NCI-H2107 treated with DMSO at 0.1 percent for 48 hours (cell line): Measurements from ENCODE around the gene DSCAML1.

Experiments
- DNase-seq: peaks from one replicate; lab custom pipeline; 2025; ENCODE audit not compliant: unreplicated experiment; lab: John Stamatoyannopoulos, UW

Gene DSCAML1

DNA sequence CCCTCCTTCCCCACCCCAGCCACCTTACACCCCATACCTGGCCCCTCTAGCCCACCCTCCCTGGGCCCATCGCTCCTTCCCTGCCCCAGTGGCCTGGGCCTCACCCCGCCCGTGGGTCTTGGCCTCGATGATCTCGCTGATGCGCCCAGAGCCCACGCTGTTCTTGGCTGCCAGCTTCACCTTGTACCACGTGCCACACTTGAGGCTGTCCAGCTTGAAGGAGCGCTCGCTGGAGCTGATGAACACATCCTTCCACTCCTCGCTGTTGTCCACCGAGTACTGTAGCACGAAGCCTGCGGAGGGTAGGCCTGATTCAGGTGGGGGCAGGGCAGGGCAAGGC, 359.3 kb downstream of the DSCAML1 start:
- no peak for DNase-seq

DNA sequence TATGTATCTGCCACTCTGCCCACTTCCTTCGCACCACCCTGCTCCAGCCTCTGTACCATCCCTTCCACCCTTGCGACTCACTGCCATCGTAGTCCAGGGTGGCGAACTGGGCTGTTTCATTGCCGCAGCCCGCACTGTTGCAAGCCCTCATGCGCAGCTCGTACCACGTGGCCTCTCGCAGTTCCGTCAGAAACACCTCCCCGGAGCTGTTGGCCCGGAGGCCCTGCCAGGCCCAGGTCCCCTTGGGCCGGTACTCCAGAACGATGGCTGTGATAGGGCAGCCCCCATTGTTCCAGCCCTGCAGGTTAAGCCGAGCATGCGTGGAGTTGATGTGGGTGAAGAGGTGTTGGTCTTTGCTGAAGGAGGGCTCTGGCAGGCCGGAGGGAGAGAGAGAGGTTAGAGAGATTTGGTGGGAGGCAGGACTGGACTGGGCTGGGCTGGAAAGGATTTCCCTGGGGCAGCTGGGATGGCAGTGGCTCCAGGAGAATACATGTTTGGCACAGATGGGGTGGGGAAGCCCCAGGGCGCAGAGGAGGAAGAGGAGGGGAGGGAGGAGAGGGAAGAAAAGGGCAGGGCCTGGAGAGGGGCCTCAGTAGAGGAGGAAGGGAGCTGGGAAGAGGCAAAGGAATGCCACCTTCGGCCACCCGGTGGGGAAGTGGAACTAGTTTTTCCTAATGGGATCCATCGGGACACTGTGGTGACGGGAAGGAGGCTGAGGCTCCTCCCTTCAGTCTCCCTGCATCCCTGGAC, 359.8 kb downstream of the DSCAML1 start:
- no peak for DNase-seq

DNA sequence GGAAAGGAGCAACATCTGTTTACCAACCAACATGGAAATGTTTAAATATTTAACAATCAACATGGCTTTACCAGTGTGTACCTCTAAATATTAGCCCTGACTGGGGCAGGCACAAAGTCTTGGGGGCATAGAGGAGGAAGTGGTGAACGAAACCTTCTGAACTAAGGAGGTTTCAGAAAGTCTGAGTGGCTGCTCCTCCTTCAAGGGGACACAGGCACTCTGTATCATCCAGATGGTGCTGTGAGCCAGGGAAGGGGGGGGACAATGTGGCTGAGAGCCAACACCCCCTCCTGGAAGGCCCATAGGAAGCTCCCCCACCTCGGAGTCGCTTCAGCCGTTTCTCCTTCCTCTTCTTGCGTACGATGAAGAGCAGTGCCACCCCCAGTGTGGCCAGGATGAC, 361.7 kb downstream of the DSCAML1 start:
- DNase-seq: no peak

DNA sequence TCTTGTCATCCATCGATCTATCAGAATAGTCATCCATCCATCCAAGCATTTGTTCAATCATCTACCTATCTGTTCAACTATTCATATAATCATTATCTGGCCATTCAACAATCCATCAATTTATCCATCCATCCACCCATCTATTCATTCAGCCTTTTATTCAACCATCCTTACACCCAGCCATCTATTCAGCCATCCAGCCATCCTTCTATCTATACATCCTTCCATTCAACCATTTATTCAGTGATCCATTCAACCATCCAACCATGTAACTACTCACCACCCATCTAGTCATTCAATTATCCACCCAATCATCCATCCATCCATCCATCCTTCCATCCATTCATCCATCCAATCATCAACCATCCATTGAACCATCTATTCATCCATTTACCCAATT, 362.5 kb downstream of the DSCAML1 start:
- no peak for DNase-seq

DNA sequence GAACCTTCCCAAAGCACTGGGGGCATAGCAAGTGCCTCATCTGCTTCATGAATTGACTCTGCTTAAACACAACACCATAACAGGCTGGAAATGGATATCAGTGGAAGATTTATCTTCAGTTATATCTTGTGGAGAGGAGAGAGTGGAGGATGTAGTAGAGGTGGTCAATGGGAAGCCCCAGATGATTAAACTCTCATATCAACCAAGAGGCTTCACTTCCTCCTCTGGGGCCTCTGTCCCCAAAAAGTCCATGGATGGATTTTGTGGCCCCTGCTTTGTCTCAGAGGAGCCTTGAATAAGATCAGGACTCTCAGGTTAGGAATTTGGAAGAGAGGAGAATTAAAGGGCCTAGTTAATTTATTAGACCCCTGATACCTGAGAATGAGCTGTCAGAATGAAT, 363.3 kb downstream of the DSCAML1 start:
- DNase-seq: no peak

DNA sequence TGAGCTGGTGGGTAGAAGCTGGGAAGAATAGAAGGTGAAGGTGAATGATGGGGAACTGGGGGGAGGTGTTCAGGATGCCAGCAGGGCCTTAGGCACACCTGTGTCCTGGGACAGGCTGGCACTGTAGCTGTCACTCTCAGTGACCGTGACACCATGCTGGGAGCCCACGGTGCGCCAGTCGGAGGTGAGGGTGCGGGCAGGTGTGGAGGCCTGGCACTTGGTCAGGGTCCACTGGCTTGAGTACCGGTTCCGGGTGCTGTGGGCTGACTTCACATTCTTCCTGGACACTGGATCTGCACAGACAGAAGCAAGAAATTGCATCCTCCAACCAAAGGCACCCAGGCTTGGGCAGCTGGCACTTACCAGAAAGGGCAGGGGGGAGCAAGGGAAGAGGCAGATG, 365.6 kb downstream of the DSCAML1 start:
- DNase-seq: no peak

DNA sequence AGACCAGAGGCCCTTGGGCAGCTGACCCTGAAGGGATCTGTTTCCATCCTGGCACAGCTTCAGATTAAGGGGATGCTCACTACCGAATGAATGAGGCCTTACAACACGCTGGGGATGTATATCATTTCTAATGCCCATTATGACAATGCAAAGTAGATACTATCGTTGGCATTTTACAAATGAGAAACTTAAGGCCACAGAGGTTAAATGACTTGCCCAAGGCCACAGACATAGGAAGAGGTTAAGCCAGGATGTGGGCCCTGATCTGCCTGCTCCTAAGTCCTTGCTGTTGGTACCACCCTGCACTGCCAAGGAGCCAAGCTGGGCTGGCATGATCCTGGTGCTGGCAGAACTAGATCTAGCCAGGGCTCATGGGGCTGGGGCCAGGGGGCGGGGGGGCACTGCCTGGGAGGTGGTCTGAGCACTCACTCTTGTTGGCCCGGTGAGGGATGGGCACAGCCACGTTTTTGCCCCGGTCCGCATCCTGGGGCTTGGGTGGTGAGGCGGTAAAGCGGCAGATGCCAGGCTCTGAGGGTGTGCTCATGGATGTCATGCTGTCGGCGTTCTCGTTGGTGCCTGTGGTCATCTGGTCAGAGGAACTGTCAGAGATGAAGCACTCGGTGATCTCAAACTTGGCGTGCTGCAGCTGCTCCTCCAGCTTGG, 366.6 kb downstream of the DSCAML1 start:
- DNase-seq: no peak

DNA sequence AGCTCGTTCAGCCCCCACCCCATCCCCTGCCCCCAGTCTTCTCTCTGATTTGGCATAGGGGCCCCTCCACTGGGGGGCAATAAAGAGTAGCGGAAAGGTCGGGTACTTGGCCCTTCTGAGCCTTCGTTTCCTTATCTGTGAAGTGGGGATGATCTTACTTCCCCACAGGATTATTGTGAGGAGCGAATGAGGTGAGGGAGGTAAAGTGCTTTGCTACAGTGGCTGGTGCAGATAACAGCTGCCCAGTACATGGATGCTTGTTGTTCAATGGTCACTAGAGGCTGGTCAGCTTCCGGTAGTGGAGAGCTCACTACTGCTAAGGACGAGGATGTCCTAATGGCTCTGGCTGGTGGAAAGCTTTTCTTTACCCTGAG, 368.2 kb downstream of the DSCAML1 start:
- no peak for DNase-seq

DNA sequence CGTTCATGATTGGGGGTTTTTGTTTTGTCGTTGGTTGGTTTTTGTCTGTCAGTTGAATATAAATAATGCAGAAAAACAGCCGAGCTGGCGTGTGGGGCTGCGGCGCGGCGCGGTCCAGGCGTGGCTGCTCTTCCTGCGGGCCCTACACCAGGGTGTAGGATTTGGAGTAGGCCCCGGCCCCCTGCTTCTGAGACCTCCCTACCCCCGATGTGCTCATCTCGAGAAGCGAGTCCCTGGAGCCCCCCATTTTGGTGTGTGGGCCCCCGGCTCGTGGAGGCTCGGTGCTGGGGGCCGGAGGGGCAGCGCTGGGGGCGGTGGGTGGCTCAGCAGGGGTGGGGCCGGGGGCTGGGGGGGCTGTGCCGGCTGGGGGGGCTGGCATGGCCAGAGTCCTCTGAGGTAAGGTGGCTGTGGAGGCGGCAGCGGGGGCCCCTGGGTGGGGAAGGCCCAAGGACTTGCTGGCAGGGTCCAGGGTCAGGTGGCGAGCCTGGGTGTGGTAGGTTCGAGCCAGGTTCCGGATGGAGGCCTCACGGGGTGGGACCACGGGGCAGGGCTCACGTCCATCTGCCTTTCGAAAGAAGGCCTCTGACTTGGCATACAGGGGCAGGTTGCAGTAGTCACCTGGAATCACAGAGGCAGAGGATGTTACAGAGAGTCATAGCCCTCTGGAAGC, 368.7 kb downstream of the DSCAML1 start:
- DNase-seq: no peak

DNA sequence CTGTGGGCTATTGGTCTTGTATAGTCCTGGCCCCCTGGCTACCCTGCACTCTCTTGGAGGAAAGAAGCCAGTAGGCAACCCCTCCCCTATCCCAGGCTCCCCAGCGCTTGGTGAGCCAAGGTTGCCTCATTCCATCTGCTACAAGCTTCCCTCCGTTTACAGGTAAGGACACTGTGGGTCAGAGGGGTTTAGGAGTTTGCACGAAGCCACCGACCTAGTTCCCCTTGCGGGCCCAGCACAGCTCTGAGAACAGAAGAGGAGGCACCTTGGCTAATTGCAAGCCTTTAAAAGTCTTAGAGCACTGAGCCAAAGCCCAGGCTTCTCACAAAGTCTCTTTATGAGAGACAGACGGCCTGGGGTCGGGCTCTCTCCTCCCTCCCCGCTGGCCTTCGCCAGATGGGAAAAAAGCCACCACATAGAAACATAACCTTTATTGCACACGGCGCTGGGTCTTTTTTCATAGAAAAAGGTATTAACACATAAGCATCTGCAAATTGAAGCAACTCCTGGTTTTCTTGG, 369.6 kb downstream of the DSCAML1 start:
- no peak for DNase-seq

DNA sequence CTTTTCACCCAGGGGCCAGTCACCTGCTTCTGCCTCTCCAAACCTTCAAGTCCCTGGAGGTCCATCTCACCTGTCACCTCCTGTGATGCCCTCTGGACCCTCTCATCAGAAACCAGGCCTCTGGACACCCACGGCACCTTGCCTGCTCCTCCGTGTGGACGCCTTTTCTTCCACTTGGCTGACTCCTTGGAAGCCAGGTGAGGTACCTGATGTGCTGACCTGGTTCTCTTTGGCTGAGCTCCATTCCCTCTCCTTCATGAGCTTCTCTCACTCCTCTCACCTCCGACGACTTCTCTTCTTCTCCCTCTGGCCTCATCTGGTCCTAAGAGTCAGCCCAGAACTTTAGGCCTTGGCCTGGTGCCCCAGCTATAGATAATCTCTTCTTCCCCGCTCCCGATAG, 370.1 kb downstream of the DSCAML1 start:
- DNase-seq: no peak

DNA sequence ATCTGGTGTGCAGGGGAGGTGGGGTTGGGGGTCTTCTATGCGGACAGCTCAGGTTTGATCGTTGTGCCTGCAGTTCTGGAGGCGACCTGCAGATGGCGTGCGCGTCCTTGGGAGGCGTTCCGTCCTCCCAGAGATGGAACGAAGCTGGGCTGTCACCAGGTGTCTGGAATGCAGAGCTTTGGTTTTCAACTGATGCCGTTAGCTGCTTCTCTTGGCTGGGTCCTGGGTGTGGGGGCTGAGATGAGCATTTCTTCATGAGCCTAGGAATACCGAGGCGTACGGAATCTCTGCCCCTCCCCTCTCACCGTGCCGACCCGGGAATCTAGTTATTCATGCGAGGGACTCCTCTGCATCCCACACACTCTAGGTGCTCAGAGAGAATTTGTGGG, 370.7 kb downstream of the DSCAML1 start:
- peak; percentile 65 for DNase-seq

DNA sequence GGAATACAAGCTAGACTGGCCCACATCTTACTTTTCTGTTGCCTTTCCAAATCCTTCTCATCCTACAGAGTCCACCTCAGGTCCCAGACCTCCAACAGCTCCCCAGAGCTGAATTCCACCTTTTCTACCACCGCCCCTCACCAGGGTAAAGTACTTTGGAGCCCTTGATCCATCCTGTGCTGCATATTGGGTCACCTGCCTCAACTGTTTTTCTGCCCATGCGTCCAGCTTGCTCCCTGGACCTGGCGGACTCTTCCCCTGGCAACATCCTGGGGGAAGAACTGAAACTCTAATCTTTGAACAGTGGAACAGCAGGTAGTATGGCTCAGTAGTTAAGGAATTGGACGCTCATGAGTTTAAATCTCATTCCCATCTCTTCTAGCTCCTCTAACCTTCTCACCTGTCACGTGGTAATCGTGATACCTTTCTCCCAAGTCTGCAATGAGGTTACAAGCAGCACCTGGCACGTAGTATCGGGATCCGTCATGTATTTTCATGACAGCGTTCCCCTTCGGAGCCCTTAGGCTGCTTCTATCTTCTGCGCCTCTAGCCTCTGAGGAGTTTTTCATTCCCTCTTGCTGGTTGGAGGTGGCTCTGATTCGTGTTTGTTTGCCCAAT, 371.2 kb downstream of the DSCAML1 start:
- DNase-seq: no peak

DNA sequence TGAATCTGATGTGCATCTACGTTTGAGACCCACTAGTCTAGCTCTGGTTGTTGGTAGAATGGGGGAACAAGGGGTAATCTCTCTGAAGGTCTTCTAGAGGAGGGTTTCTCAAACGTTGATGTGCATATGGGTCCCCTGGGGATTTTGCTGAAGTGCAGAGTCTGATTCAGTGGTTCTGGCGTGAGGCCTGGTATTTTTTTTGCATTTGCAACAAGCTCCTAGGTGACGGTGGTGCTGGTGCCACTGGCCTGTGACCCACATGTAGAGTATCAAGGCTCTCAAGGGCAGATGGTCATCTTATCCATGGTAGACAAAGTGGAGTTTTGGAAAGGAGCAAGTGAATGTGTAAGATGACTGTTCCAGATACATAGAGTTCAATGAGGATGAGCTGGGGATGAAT, 372.2 kb downstream of the DSCAML1 start:
- peak; percentile 26 for DNase-seq

DNA sequence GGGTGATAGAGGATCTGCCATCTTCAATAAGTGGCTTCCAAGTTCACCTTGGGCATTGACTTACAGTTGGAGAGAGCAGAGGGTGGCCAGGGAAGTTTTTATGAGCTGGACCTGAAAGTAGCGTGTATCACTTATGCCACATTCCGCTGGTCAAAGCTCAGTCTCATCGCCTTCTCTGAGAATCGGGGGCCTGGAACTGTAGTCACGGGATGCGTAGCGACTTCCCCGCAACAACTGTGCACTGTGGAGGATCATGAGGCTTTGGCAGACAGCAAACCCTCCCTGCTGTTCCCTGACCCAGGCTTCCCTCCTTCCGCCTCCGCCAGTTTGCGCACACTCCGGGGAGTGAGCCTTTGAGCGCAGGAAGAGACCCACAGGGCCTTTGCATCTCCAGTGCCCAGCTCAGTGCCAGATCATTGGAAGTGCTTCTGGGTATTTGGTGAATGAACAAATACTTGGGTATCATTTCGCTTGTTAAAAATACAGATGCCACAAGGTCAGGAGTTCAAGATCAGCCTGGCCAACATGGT, 373.9 kb downstream of the DSCAML1 start:
- DNase-seq: no peak

DNA sequence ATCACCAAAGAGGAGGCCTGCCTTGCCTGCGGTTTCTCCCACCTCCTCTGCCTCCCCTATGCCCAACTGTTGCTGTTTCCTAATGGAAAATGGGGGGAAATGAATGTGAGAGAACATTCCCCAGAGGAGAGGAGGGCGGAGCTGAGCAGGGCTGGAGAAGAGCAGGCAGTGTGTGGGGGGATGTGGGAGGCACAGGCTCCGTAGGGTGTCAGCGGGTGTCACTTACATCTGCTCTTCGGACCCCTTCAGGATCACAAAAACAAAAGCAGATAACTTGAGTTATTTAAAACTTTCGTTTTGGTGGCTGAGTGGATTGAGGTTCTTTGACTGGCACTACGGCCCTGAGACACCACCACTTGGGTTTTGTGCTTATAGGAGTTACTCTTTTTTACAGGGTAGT, 375.5 kb downstream of the DSCAML1 start:
- DNase-seq: no peak

DNA sequence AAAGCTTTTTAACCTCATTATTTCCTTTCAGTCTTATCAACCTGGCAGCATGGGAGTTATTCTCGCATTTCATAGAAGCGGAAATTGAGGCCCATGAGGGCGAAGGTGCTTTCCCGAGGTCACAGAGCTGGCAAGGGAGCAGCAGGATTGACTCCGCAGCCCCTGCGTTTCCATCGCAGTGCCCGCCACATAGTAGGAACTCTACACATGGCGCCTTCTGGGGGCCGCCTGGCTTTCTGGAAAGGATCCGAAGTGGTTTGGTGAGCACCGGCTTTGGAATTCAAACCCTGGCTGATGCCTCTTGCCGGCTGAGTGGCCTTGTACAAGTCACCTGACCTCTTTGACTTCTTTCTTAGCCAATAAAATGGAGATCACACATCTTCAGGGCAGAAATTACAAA, 376.0 kb downstream of the DSCAML1 start:
- DNase-seq: no peak

DNA sequence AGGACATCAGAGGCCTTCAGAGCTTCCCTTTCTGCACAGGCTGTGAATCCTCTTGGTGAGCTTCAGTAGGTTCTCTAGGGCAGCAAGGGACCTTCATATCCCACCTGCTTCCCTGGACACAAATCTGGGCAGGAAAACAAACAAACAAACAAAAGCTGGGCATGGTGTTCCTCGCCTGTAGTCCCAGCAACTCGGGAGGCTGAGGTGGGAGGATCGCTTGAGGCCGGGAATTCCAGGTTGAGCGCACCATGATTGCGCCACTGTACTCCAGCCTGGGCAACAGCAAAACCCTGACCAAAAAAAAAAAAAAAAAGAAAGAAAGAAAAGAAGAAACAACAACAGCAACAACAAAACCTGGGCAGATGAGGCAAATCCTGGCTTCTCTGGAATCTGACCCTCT, 376.4 kb downstream of the DSCAML1 start:
- DNase-seq: no peak

DNA sequence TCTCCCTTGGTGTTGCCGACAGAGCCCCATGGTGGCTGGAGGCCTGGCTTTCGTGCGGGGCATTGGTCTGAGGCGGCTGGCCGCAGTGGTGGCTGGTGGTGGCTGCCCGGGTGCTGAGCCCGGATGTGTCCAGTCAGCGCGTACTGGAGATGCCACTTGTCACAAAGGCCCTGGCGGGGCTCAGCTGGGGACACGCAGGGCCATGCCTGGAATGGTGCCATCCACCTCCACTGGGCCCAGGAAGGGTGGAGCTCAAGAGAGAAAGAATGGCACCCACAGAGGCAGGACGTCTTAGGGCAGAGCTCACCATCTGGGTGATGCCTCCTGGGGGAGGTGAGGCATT, 376.9 kb downstream of the DSCAML1 start:
- no peak for DNase-seq

DNA sequence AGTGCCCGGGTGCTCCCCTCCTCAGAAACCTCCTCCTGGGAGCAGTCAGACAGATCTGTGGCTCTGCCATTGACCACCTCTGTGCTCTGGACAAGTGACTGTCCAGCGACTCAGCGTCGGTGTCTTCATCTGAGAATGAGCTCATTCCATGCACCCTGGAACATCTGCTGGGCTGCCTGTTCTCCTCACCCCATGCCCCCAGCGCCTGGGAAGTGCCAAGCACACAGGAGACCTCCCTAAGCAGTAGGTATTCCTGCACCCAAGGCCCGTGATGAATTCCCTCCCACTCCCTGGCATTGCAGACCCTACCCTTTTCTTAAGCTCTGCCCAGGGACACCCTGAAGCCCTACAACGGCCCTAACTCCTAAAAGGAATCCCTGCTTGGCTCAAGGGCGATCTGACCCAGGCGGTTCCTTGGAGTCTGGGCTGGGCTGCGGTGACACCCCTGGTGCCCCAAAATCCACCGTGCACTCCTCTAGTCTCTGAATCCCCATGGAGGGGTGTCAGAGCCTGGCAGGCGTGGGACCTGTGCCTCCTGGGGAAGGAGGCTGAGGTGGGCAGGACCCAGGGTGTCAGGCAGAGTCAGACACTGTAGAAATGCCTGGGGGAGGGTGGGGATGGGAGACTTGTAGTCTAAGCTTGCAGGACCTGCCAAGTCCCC, 377.4 kb downstream of the DSCAML1 start:
- no peak for DNase-seq
